Activated T-helper 2 cell treated with anti-CD3 and anti-CD28 coated beads, Interferon-gamma antibody, Interleukin-2, Interleukin-4, amounts not matched to agents 10 μg/mL and 5 μg/mL and 100 μg/mL, durations not matched to agents 14 hours and 24 hours and 36 hours (primary cell): ENCODE measurements around the gene ABHD2. TPM values are rescaled to one million over a fixed set of nuclear protein-coding genes. Genes with fewer than 3 reads are reported as not detected.
"Not testable (repeated sequence)": the region's sequence is repeated elsewhere in the genome, so short reads cannot be mapped to it uniquely, and the experiment has no call there.

Experiments used
- DNase-seq: peaks from one replicate; pipeline ENCODE4 v3.0.0; 2021; ENCODE audit warnings: low spot score
- H3K27ac Mint-ChIP-seq: one replicate; pipeline ENCODE4 v1.8.0; 2021; ENCODE audit warnings: mixed read lengths
- H3K27me3 Mint-ChIP-seq: one replicate; pipeline ENCODE4 v1.8.0; 2021; ENCODE audit warnings: low read depth, mixed read lengths
- H3K36me3 Mint-ChIP-seq: one replicate; pipeline ENCODE4 v1.8.0; 2021; ENCODE audit warnings: low read depth, mixed read lengths
- H3K4me1 Mint-ChIP-seq: one replicate; pipeline ENCODE4 v1.8.0; 2021; ENCODE audit warnings: low read depth, mixed read lengths
- H3K4me3 Mint-ChIP-seq: one replicate; pipeline ENCODE4 v1.8.0; 2021; ENCODE audit warnings: low read depth, mild to moderate bottlenecking, moderate library complexity, mixed read lengths
- H3K9me3 Mint-ChIP-seq: one replicate; pipeline ENCODE4 v1.8.0; 2021; ENCODE audit warnings: mixed read lengths
- intact Hi-C: fragments of 100-400 bp; cut with micrococcal nuclease; formaldehyde crosslinking; loops from one replicate; pipeline ENCODE4 v1.15.1; 2023
- total RNA-seq: library from RNA; stranded (reverse); gene quantifications from 2 replicates; pipeline ENCODE4 v1.2.3, GENCODE V29; 2022

Gene ABHD2
- total RNA-seq, 1 donor from 2014 or later: 59.3 TPM

DNA sequence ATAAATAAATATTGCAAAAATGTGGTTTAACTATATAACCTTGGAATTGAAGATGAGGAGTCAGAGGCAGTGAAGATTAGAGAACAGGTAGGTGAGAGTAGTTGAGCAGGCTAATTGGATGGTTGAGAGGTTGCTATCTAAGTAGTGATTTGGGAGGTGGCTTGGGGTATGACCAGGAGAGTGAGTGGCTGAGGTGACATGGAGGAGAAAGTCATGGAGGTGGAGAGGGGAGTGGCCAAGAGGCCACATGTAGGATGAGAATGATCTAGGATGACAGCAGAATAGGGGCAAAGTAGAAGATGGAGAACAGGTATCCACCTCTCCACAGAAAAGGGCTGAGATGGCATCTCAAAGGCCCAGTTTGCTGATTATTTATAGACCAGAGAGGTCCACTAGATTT is 143.6 kb downstream of the ABHD2 start:
- Mint-ChIP-seq H3K27me3 (peaks cover 19% of the 10 kb centered on the region), H3K27ac (no peak overlapping the region)
- intact Hi-C loops: no loop called here

GRCh38 chr15:89239883-89240810 is 151.9 kb downstream of the ABHD2 start:
- intact Hi-C loops, DNase-seq, H3K36me3 Mint-ChIP-seq, H3K9me3 Mint-ChIP-seq, H3K4me3 Mint-ChIP-seq, H3K27ac Mint-ChIP-seq: not testable (repeated sequence)
- Mint-ChIP-seq H3K4me1 (peaks cover 12% of the 10 kb centered on the region), H3K27me3 (peaks cover 27% of the 10 kb centered on the region)

More for the DNA sequence above, 143.6 kb downstream of the ABHD2 start:
- peaks cover 5% of the 10 kb centered on the region for H3K4me1 Mint-ChIP-seq
- no peaks in the 10 kb centered on the region for H3K9me3 Mint-ChIP-seq
- no peaks in the 10 kb centered on the region for H3K36me3 Mint-ChIP-seq
- no peak for DNase-seq
- H3K4me3 Mint-ChIP-seq: no peak overlapping the region

GRCh38 chr15:89243046-89243690 is 154.9 kb downstream of the ABHD2 start:
- H3K27ac Mint-ChIP-seq: peak overlapping the region; percentile 89
- intact Hi-C loops: loop anchor here (1.0 kb wide), 1 partner anchor 92 kb away; no protein-coding TSS in a partner anchor

DNA sequence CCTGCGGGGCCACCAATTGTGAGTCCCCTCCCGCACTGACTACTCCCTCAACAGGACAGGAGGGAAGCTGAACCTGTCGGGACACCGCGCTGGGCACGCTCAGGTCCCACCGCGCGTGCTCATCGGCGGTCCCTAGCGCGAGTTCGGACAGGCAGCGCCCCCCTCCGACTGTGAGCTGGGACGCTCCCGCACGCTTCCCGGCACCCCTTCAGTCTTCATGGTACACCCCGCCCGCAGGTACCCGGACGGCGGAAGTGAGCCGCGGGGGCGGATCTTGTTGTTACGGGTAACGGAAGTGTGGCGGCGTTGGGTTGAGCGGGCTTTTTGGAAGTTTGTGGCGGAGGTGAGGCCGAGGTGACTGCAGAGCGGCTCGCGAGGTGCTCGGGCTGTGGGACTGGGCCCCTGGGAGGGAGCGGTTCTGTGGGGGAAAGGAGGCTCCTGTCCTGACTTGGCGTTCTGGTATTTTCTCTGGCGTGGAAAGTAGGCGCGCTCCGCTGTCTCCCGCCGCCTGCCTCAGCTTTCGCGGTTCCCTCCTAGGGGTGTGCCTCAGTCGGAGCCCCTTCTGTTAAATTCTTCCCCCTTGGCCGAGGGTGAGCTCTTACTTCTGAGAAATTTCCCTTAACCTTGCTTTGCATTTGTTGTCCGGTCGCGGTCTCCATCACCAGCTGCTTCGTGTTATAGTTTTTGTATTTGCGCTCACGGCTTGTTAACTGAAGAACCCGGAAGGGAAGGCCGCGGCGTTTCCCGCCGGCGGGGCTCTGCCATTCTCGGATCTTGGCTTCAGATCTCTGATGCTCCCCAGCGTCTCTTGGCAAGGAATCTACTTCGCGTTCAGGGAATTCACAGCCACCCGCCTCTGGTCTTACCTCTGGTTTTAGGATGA is 155.7 kb downstream of the ABHD2 start, which contains the start of gene FANCI:
Gene FANCI (plus strand): TSS at position 289 of the 883 bp plus-strand sequence. CDS start 3,669 bp downstream, outside the sequence.
- H3K36me3 Mint-ChIP-seq: peaks cover 44% of the 10 kb centered on the region
- H3K27ac Mint-ChIP-seq: peak within 1 kb of the TSS; percentile 89
- H3K27me3 Mint-ChIP-seq: peaks cover 4% of the 10 kb centered on the region
- intact Hi-C loops: loop anchor here (1.0 kb wide), 2 partner anchors 40 to 91 kb away; no protein-coding TSS in a partner anchor
- peaks cover 37% of the 10 kb centered on the region for H3K4me1 Mint-ChIP-seq
- no peaks in the 10 kb centered on the region for H3K9me3 Mint-ChIP-seq
- DNase-seq: peak; percentile 94
- H3K4me3 Mint-ChIP-seq: peak within 1 kb of the TSS; percentile 95

More at GRCh38 chr15:89243046-89243690, 154.9 kb downstream of the ABHD2 start:
- H3K9me3 Mint-ChIP-seq: no peaks in the 10 kb centered on the region
- peaks cover 34% of the 10 kb centered on the region for H3K4me1 Mint-ChIP-seq
- peaks cover 36% of the 10 kb centered on the region for H3K36me3 Mint-ChIP-seq
- peak overlapping the region; percentile 95 for H3K4me3 Mint-ChIP-seq
- DNase-seq: no peak
- peaks cover 11% of the 10 kb centered on the region for H3K27me3 Mint-ChIP-seq

DNA sequence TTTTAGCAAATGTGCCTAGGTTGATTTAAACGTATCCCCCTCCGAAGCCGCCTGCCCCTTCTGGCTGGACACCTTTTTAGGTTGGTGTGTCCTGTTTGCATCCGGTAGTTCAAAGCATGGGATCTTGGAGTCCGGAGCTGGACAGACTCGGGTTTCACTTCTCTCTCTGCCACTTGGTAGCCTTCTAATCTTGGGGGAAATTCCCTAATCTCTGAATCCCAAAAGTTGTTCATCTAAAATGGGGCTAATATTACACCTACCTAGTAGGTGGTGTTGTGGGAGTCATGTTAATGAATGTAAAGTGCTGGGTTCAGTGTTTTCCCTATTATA is 156.3 kb downstream of the ABHD2 start:
- intact Hi-C loops: loop anchor here (1.0 kb wide), 1 partner anchor 40 kb away; no protein-coding TSS in a partner anchor
- H3K27ac Mint-ChIP-seq: peak overlapping the region; percentile 89
- peaks cover 38% of the 10 kb centered on the region for H3K4me1 Mint-ChIP-seq
- peaks cover 50% of the 10 kb centered on the region for H3K36me3 Mint-ChIP-seq
- H3K27me3 Mint-ChIP-seq: peaks cover 2% of the 10 kb centered on the region
- DNase-seq: no peak
- peak overlapping the region; percentile 95 for H3K4me3 Mint-ChIP-seq
- H3K9me3 Mint-ChIP-seq: peaks cover 2% of the 10 kb centered on the region

GRCh38 chr15:89247446-89247845 is 159.2 kb downstream of the ABHD2 start:
- DNase-seq: no peak
- Mint-ChIP-seq H3K4me3 (no peak overlapping the region), H3K27ac (no peak overlapping the region), H3K36me3 (peaks cover 73% of the 10 kb centered on the region), H3K9me3 (peaks cover 5% of the 10 kb centered on the region), H3K27me3 (no peaks in the 10 kb centered on the region), H3K4me1 (peaks cover 42% of the 10 kb centered on the region)
- intact Hi-C loops: loop anchor here (5.0 kb wide), 1 partner anchor 55 kb away; no protein-coding TSS in a partner anchor

- H3K36me3 Mint-ChIP-seq: peaks cover 83% of the 10 kb centered on the region
- H3K27me3 Mint-ChIP-seq: no peaks in the 10 kb centered on the region
- no peak overlapping the region for H3K4me3 Mint-ChIP-seq
- intact Hi-C loops: loop anchor here (5.0 kb wide), 1 partner anchor 54 kb away; no protein-coding TSS in a partner anchor
- no peak overlapping the region for H3K27ac Mint-ChIP-seq
- H3K9me3 Mint-ChIP-seq: peaks cover 5% of the 10 kb centered on the region
- DNase-seq: no peak
- H3K4me1 Mint-ChIP-seq: peaks cover 37% of the 10 kb centered on the region
Observed at GRCh38 chr15:89248584-89248983, 160.3 kb downstream of the ABHD2 start.

- H3K27me3 Mint-ChIP-seq, H3K9me3 Mint-ChIP-seq, intact Hi-C loops, DNase-seq, H3K4me3 Mint-ChIP-seq, H3K27ac Mint-ChIP-seq: not testable (repeated sequence)
- Mint-ChIP-seq H3K4me1 (peaks cover 34% of the 10 kb centered on the region), H3K36me3 (peaks cover 84% of the 10 kb centered on the region)
Observed at GRCh38 chr15:89250142-89250541, 161.9 kb downstream of the ABHD2 start.

Other genes with a start within 250 kb of the ABHD2 start
- 68.1 and 71.4 TPM in 2 replicates for gene HAPLN3, start 192.9 kb upstream of the ABHD2 start, total RNA-seq
- gene MFGE8, start 175.1 kb upstream of the ABHD2 start, total RNA-seq: 13.4 and 13.7 TPM in 2 replicates
- gene RLBP1, start 133.1 kb downstream of the ABHD2 start, total RNA-seq: 0.21 and 0.52 TPM in 2 replicates
- gene FANCI, start 155.5 kb downstream of the ABHD2 start, total RNA-seq: 176 and 184 TPM in 2 replicates
- 124 and 131 TPM in 2 replicates for gene POLG, start 246.4 kb downstream of the ABHD2 start, total RNA-seq